Measurements from ENCODE around the gene COX20. TPM values are rescaled to one million over a fixed set of nuclear protein-coding genes. Genes with fewer than 3 reads are reported as not detected.

Gene COX20
- total and polyA plus RNA-seq, 10 of the 15 experiments (the other 5 are each of a cell fraction or from before 2014, with no cell fraction given) = 22.8 to 112 (median 52.7) TPM

DNA sequence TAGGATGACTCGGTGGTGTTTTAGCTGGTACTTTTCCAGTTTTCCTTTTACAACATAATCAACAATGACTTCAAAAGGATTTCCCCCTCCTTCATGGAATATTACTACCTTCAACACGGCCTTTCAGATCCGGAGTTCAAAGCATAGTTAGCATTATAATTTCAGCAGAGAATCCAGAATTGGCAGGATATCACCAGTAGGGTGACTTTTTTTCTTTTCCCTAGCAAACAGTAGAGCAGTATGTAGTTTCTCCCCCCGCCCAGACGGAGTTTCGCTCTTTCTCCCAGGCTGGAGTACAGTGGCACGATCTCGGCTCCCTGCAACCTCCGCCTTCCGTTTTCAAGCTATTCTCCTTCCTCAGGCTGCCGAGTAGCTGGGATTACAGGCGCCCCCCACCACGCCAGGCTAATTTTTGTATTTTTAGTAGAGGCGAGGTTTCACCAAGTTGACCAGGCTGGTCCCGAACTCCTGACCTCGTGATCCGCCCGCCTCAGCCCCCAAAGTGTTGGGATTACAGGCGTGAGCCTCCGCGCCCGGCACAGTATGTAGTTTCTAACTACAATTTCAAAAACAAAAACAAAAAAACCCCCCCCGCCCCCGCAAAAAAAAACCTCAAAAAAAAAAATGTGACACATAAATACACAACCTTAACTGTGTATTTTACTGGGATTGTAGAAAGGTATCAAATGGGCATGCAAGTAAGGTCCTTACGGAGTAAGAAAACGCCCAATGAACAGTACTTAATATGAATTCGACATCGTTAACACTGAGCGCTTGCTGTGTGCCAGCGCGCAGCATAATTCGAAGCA is 1.5 kb upstream of the COX20 start:
- Histone ChIP-seq H3K27ac (ENCODE audit: control insufficient read depth, insufficient read depth) (peak overlapping the region; percentile 99), H3K4me2 (ENCODE audit: control insufficient read depth, insufficient read depth) (peak overlapping the region; percentile 91), H4K20me1 (ENCODE audit: control insufficient read depth, insufficient read depth) (no peaks in the 10 kb centered on the region), H3K4me3 (peak overlapping the region; percentile 72), H3K9me3 (replicated peaks; ENCODE audit: control insufficient read depth, insufficient read depth, low read length) (no peaks in the 10 kb centered on the region), H3K9ac (ENCODE audit: control insufficient read depth, insufficient read depth, low read length) (peak overlapping the region; percentile 96), H3K4me1 (ENCODE audit: control insufficient read depth, insufficient read depth, low read length) (peaks cover 6% of the 10 kb centered on the region), H3K79me2 (ENCODE audit: control insufficient read depth, insufficient read depth, low read length) (peaks cover 34% of the 10 kb centered on the region), H2AFZ (ENCODE audit: control insufficient read depth, low read depth, low read length) (peak overlapping the region; percentile 91), H3K27me3 (replicated peaks in 1 of 2; ENCODE audit: control insufficient read depth in 2 of 2, insufficient read depth in 2 of 2, low read length in 1 of 2) (no peaks in the 10 kb centered on the region), H3K36me3 (ENCODE audit: control insufficient read depth in 2 of 2, insufficient read depth in 2 of 2, low read length in 1 of 2) (no peaks in the 10 kb centered on the region; a peak in 1 of 4 replicates)
- ATAC-seq = peak; percentile 27
- no TSS peak for BruUV-seq (replicated peaks)
- FAIRE-seq = no peak
- WGBS (ENCODE audit: insufficient coverage, insufficient replicate concordance, low lambda C conversion rate, missing lambda C conversion rate) = 1% methylated on average over 32 of the region's 32 CpGs
- DNase-seq (ENCODE audit: low read depth, low spot score) = no peak
- RAD21 ChIA-PET (ENCODE audit: unreplicated experiment) = interaction anchor here (0.8 to 4.1 kb wide), 10 partner anchors 15 to 209 kb away, joined by 3 to 44 read pairs (median 8); partner anchors contain the start of gene HNRNPU
- SMC1A ChIA-PET (ENCODE audit: uncharacterized antibody, unreplicated experiment) = interaction anchor here (0.9 to 16.8 kb wide), 6 partner anchors 19 to 209 kb away, joined by 3 to 360 read pairs (median 10); partner anchors contain the start of gene HNRNPU
- in situ Hi-C loops (cut with MboI) (no loop called here), intact Hi-C loops (cut with micrococcal nuclease; ENCODE audit: unreplicated experiment) (loop anchor here (1.0 to 10.0 kb wide), 5 partner anchors 19 to 509 kb away; partner anchors contain the start of gene ADSS2)
- CTCF ChIA-PET = interaction anchor here (0.7 to 7.9 kb wide), 6 partner anchors 19 to 180 kb away, joined by 3 to 98 read pairs (median 3); partner anchors contain the start of gene HNRNPU
- POLR2A ChIA-PET = interaction anchor here (1.0 to 14.7 kb wide), 6 partner anchors 15 to 208 kb away, joined by 3 to 350 read pairs (median 11); partner anchors contain the start of gene HNRNPU
- TF ChIP-seq CBX3 (IDR thresholded peaks at IDR 0.05; ENCODE audit: borderline replicate concordance, low read depth) = no peak
- no peak for TF ChIP-seq NR2F1 (conservative IDR thresholded peaks at IDR 0.05)
- TF ChIP-seq MXI1 (IDR thresholded peaks at IDR 0.05; ENCODE audit: low read depth, low read length) = no peak
- TF ChIP-seq JUND (IDR thresholded peaks at IDR 0.05; ENCODE audit: low read depth, low read length) = no peak
- TF ChIP-seq, protein P1, sequence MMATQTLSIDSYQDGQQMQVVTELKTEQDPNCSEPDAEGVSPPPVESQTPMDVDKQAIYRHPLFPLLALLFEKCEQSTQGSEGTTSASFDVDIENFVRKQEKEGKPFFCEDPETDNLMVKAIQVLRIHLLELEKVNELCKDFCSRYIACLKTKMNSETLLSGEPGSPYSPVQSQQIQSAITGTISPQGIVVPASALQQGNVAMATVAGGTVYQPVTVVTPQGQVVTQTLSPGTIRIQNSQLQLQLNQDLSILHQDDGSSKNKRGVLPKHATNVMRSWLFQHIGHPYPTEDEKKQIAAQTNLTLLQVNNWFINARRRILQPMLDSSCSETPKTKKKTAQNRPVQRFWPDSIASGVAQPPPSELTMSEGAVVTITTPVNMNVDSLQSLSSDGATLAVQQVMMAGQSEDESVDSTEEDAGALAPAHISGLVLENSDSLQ (IDR thresholded peaks at IDR 0.05) = no peak
- peak; percentile 67 for TF ChIP-seq IKZF1 (conservative IDR thresholded peaks at IDR 0.05)
- TF ChIP-seq HDAC2 (IDR thresholded peaks at IDR 0.05) = no peak
- TF ChIP-seq BCL3 (IDR thresholded peaks at IDR 0.05; ENCODE audit: borderline replicate concordance, insufficient read depth, low read depth, low read length, poor library complexity, severe bottlenecking) = peak; percentile 30
- TF ChIP-seq BHLHE40 (IDR thresholded peaks at IDR 0.05; ENCODE audit: borderline replicate concordance in 1 of 2, low read depth in 2 of 2, low read length in 1 of 2) = 0 out of 4 replicates have a peak, but pooled peaks of 1 of the 2 experiments have one; percentile 14
- TF ChIP-seq NFYB (IDR thresholded peaks at IDR 0.05; ENCODE audit: insufficient read depth, low read depth, low read length) = no peak
- no peak for TF ChIP-seq YY1 (IDR thresholded peaks at IDR 0.05; ENCODE audit: low read depth, low read length)
- TF ChIP-seq TCF3 (IDR thresholded peaks at IDR 0.05; ENCODE audit: borderline replicate concordance, insufficient read depth, low read depth, low read length) = no peak
- no peak; the same call in 1 of the 2 replicates for TF ChIP-seq DPF2 (IDR thresholded peaks at IDR 0.05)
- peak; percentile 15 for TF ChIP-seq ATF2 (IDR thresholded peaks at IDR 0.05; ENCODE audit: low read length)
- no peak for TF ChIP-seq CEBPZ (IDR thresholded peaks at IDR 0.05; ENCODE audit: low read depth, low read length)
